ENCODE measurements around the gene DGCR6.
A peak's percentile ranks its signal among the peaks of the same experiment; 100 is the strongest.
"Not testable (repeated sequence)": the region's sequence is repeated elsewhere in the genome, so short reads cannot be mapped to it uniquely, and the experiment has no call there.

Gene DGCR6

DNA sequence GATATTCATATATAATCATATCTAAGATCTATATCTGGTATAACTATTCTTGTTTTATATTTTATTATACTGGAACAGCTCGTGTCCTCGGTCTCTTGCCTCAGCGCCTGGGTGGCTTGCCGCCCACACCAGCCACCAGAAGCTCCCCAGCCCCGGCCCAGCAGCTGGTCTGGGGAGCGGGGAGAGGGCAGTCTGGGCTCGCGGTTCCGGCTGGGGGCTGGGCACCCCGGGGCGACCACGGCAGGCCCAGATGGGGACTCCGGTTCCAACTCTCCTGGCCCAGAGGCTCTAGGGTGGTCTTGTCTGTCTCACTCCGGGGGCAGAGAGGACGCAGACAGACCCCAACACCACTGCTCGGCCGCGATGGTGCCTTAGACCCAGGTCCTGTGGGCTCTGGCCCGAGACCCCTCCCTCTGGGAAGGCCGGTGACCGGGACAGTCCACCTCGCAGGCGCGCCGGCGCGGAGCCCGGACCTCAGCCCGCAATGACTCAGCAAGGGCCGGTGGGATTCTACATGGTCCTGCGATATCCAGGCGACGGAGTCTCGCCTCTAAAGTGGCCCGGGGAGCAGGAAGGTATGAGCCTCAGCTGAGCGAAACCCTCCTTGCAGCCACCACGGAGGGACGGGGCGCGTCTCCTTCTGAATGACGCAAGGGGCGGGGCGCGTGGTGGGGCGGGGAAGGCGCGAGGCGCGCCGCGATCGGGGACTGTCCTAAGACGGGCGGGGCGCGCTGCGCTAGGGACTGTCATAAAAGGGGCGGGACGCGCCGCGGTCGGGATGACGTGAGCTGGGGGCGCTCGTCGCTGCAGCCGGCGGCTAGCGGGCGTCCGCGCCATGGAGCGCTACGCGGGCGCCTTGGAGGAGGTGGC, at the start of gene DGCR6:
TSS of gene DGCR6 (plus strand) at position 781 of the 870 bp plus-strand sequence. CDS start at position 836, 55 bp downstream.
- DNase-seq (ENCODE audit: low spot score), result no peak

DNA sequence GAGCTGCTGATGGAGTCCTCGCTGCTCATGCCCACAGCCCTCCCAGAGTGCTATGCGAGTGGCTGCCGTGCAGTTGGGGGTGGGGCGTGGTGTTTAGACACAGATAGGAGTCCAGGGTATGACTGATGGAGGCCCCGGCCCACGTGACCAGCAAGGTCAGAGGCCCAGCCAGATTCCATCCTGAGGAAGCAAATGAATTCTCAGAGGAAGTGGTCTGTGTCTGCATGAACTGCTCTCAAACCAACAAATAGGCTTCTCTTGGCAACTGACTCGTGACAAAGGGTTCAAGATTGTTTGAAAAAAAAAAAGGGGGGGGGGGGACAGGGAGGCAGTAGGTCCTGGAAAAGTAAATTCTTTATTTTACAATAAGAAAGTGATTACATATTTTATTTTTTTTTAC, 46.8 kb upstream of the DGCR6 start:
- not testable (repeated sequence) for DNase-seq (ENCODE audit: low spot score)

GRCh38 chr22:18881260-18881659, 24.9 kb upstream of the DGCR6 start:
- DNase-seq (ENCODE audit: low spot score), result peak; percentile 1

DNA sequence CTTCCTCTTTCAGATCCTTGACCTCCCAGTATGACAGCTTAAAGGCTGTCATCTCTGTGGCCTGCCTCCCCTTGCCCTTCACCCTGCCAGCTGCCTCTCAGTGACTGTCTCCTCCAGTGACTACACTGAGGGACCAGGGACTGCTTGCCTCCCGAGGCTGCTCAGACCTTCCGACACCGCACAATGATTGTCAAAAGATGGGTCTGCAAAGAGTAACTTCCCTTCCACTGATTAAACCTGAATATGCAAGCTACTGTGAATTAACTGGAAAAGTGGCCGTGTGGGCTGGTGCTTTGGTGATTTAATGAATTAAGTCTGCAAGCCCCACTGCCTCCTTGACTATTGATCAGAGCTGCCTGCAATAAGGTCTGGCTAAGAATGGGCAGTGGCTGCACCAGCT, 21.7 kb upstream of the DGCR6 start:
- DNase-seq (ENCODE audit: low spot score), result not testable (repeated sequence)

- DNase-seq (ENCODE audit: low spot score), result no peak
Measured at GRCh38 chr22:18888115-18888514, 18.0 kb upstream of the DGCR6 start.

DNA sequence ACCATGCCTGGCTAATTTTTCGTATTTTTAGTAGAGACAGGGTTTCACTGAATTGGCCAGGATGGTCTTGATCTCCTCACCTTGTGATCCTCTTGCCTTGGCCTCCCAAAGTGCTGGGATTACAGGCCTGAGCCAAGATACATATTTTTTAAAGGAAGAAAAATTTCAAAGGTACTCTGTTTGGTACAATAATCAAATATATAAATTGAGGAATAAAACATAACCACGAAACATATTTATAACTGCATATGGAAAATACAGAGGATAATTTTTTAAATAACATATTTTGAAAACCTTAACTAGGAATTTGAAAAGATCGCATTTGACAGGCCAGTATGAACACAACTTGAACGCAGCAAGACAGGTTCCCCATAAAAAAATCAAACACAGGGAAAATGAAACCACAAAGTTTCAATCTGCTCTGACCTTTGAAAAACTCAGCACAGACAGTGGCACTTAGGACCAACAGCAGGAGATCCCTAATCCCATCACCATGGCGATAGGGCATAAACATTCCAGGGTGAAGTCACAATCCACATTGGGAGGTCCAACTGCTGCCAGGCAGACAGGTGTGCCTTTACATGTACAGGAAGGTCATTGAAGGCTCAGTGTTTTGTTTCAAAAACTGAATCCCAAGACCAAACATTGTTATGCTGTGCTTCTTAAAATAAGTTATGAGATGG, 15.5 kb upstream of the DGCR6 start:
- DNase-seq (ENCODE audit: low spot score), result not testable (repeated sequence)

DNA sequence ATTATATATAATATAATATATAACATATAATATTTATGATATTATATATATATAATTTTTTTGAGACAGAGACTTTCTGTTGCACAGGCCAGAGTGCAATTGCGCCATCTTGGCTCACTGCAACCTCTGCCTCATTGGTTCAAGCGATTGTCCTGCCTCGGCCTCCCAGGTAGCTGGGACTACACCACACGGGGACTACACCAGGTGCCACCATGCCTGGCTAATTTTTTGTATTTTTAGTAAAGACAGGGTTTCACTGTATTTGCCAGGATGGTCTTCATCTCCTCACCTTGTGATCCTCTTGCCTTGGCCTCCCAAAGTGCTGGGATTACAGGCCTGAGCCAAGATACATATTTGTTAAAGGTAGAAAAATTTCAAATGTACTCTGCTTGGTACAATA, 12.3 kb upstream of the DGCR6 start:
- not testable (repeated sequence) for DNase-seq (ENCODE audit: low spot score)

DNA sequence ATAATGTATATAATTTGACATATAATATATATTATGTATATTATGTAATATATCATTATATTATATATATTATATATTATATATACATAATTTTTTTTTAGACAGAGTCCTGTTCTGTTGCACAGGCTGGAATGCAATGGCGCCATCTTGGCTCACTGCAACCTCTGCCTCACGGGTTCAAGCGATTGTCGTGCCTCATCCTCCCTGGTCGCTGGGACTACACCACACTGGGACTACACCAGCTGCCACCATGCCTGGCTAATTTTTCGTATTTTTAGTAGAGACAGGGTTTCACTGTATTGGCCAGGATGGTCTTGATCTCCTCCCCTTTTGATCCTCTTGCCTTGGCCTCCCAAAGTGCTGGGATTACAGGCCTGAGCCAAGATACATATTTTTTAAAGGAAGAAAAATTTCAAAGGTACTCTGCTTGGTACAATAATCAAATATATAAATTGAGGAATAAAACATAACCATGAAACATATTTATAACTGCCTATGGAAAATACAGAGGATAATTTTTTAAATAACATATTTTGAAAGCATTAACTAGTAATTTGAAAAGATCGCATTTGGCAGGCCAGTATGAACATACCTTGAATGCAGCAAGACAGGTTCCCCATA, 10.0 kb upstream of the DGCR6 start:
- not testable (repeated sequence) for DNase-seq (ENCODE audit: low spot score)

- not testable (repeated sequence) for DNase-seq (ENCODE audit: low spot score)
Measured at GRCh38 chr22:18906410-18906745, 258 bp downstream of the DGCR6 start.

- DNase-seq (ENCODE audit: low spot score), result no peak
Measured at GRCh38 chr22:18906896-18907295, 776 bp downstream of the DGCR6 start.

DNA sequence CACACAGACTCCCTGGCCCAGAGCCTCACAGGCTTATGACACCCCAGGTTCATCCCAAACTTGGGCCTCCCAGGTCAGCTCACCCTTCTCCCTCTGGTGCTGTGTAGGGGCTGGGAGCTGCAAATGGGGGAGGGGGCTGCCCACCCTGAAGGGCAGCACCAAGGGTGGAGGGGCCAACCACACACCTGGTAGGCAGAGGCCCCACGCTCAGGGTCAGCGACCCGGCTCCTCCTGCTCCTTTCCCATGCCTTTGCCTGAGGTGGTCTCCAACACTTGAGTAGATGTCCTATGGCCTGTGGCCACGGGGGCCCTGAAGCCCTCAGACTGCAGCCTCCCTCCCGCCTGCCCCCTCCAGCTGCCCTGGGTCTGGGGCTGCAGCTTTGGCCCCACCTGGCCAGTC, 3.4 kb downstream of the DGCR6 start:
- DNase-seq (ENCODE audit: low spot score), result no peak

DNA sequence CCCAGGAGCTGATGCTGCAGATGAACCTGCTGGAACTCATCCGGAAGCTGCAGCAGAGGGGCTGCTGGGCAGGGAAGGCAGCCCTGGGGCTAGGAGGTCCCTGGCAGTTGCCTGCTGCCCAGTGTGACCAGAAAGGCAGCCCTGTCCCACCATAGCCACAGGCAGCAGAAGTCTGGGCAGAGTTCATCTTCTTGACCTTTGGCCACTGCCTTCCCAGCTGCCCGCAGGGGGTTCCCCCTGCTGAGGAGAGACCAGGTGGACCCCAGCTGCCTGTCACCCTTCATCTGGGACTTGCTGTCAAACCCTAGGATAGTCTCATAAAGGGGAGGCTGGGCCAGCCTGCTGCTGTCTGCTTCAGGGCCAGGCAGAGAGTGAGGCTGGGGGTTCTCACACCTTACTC, 5.4 kb downstream of the DGCR6 start:
- not testable (repeated sequence) for DNase-seq (ENCODE audit: low spot score)

GRCh38 chr22:18912264-18912946, 6.3 kb downstream of the DGCR6 start:
- DNase-seq (ENCODE audit: low spot score), result not testable (repeated sequence)

- not testable (repeated sequence) for DNase-seq (ENCODE audit: low spot score)
Measured at GRCh38 chr22:18914558-18914957, 8.4 kb downstream of the DGCR6 start.

DNA sequence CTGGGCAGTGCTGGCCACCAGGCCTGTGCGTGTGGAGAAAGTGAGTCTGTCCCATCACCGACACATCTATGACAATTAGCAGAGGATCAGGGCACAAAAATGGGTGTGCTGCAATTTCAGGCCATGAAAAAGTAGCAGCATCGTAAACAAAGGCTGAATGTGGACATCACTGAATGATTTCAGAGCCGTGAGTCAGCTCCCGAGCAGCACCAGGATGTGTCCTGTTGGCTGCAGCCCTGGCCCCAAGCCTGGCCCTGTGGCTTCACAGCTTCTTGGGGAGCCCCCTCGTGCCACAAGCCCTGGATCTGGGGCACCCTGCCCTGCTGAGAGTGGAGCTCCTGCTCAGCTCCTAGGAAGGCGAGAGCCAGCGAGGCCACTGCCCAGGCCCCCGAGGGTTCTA, 9.4 kb downstream of the DGCR6 start:
- DNase-seq (ENCODE audit: low spot score), result not testable (repeated sequence)

GRCh38 chr22:18917818-18918217, 11.7 kb downstream of the DGCR6 start:
- DNase-seq (ENCODE audit: low spot score), result not testable (repeated sequence)

DNA sequence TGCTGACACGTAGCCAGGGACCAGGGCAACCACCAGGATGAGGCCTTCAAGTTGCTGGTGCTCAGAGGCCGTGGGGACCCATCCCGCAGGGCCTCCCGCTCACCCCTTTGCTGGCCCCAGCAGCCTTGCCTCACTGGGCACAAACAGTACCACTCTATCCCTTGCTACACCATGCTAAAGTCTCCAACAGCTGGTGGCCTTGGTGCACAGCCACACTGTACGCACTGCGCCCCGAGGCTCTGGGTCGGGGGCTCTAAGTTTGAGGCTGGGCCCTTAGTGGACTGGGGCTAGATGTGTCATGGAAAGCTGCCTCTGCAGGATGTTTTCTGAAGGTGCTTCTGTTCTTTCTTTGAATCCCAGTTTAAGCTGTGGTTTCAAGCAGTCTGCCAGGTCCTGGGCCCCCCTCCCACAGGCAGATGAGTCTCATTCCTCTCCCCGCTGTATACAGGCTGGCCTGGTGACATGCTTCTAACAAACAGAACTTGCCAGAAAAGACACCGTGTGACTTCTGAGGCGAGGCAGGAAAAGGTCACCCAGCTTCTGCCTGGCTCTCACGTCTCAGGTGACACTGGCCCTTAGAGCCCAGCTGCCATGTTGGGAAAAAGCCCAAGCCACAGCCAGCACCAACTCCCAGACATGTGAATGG, 14.3 kb downstream of the DGCR6 start:
- not testable (repeated sequence) for DNase-seq (ENCODE audit: low spot score)

DNA sequence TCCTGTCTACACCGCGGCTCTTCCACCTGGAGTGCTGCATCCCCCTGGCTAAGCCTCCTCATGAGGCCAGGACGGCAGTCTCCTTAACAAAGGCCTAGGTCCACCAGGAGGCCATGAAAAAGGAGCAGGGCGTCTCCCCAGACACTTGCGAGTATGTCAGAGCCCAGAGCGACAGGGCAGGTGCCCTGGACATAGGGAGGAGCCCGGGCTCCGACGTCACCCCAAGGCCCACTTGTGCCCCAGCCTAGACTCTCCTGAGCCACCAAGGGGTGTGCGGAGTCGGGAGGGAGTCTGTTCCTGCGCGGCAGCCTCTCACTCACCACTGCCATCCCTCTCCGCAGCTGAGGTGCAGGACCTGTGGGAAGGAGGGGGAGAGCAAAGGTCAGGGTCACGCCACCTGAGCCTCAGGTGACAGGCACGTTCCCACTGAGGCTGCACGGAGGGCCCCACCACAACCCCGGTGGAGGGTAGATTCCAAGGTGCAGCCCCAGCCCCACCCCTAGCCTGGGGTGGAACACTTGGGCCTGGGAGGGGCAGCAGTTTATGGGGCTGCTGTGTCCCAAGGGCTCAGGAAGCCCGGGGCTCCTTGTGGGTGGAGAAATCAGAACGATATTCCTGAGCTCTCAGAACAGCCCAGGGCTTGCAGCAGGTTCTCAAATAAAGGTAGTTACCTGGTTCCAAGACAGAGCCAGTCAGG, 19.4 kb downstream of the DGCR6 start:
- no peak for DNase-seq (ENCODE audit: low spot score)

GRCh38 chr22:18927020-18927419, 20.9 kb downstream of the DGCR6 start:
- no peak for DNase-seq (ENCODE audit: low spot score)

DNA sequence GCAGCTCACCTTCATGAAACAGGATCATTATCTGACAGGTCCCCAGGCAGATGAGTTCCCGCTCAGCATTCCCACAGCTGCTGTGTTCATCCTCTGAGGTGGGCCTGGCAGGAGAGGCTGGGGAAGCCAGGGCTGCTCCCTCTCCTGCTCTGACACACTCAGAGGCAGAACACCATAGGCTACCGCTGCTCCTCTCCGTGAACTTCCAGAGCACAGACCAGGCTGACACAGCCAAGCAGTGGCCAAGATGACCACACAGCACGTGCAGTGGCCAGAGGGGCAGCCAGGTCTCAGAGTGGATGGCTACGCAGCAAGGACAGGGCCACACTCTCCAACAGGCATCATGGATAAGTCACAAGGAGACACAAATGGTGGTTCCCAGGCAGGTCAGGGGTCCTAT, 21.5 kb downstream of the DGCR6 start:
- no peak for DNase-seq (ENCODE audit: low spot score)

DNA sequence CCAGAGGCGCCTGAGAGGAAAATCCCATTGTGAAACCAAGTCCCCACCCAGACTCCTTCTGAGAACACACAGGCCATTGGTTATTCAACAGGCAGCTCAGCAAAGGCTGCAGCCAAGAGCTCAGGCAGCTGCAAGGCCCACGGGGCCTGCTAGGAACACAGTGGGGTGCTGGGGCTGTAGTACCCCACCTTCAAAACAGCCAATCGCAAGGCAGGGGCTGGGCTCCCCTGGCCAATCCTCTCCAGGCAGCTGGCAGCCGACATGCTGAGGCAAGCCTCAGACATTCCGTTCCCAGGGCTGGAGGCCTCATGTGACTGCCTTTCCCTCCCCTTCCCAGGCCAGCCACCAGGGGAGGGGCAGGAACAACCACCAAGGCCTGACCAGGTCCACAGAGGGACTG, 23.3 kb downstream of the DGCR6 start:
- no peak for DNase-seq (ENCODE audit: low spot score)
